ENCODE measurements around the gene EML5. TPM values are rescaled to one million over a fixed set of nuclear protein-coding genes. Genes with fewer than 3 reads are reported as not detected.

Gene EML5
- total RNA-seq, 1 experiment from 2014 or later: 1.8 TPM

- no peak overlapping the region for H3K4me3 ChIP-seq (replicated peaks in 1 of 2; ENCODE audit: low read depth in 1 of 2, low read length in 2 of 2)
- no peaks in the 10 kb centered on the region; a peak in 1 of 4 replicates for H3K36me3 ChIP-seq (ENCODE audit: control insufficient read depth in 1 of 2, insufficient read depth in 2 of 2, low read length in 2 of 2)
- no peaks in the 10 kb centered on the region for H4K20me1 ChIP-seq (ENCODE audit: insufficient read depth)
- H2AFZ ChIP-seq (ENCODE audit: low read depth, low read length, poor library complexity, severe bottlenecking): no peak overlapping the region
- intact Hi-C loops (cut with micrococcal nuclease): loop anchor here (1.0 to 5.0 kb wide), 3 partner anchors 201 to 1250 kb away; no protein-coding TSS in a partner anchor
- ATAC-seq (peak; percentile 97), DNase-seq (ENCODE audit: low read depth, low spot score) (peak; percentile 68)
- H3K79me2 ChIP-seq (ENCODE audit: insufficient read depth, low read length): no peaks in the 10 kb centered on the region
- no TSS peak for BruUV-seq (replicated peaks)
- H3K9me2 ChIP-seq (ENCODE audit: insufficient read depth): no peaks in the 10 kb centered on the region
- no peaks in the 10 kb centered on the region for H3K27me3 ChIP-seq (ENCODE audit: insufficient read depth, low read length)
- no peak overlapping the region for H3K9ac ChIP-seq (ENCODE audit: low read length)
- H3K27ac ChIP-seq (ENCODE audit: low read depth, low read length): no peak overlapping the region
- no peaks in the 10 kb centered on the region for H3K9me3 ChIP-seq (ENCODE audit: control insufficient read depth in 1 of 2, insufficient read depth in 1 of 2, low read depth in 1 of 2, low read length in 2 of 2)
- H3K4me2 ChIP-seq (ENCODE audit: low read length): no peak overlapping the region
- ChIA-PET RAD21 (ENCODE audit: low non-redundant PET in 1 of 2, low total read pairs in 2 of 2, uncharacterized antibody in 2 of 2, unreplicated experiment in 2 of 2) (interaction anchor here (1.0 to 1.2 kb wide), 2 partner anchors 124 to 200 kb away, joined by 3 to 4 read pairs; no protein-coding TSS in a partner anchor), POLR2A (no interaction called here), CTCF (interaction anchor here (0.9 to 1.8 kb wide), 12 partner anchors 10 to 345 kb away, joined by 3 to 18 read pairs (median 4); partner anchors contain the start of gene TTC8)
- TF ChIP-seq POLR2AphosphoS5 (IDR thresholded peaks at IDR 0.05; ENCODE audit: low read depth, low read length) (no peak), RAD21 (IDR thresholded peaks at IDR 0.05; ENCODE audit: low read depth) (peak; percentile 82), CTCF (IDR thresholded peaks at IDR 0.05 in 2 of 3, conservative IDR thresholded peaks at IDR 0.05 in 1 of 3; ENCODE audit: borderline replicate concordance in 1 of 3, insufficient read depth in 1 of 3, low read depth in 2 of 3, low read length in 2 of 3) (peak; percentile 63 to 92 (median 90); a peak in 5 of 6 replicates)
- H3K4me1 ChIP-seq (ENCODE audit: control insufficient read depth in 1 of 2, insufficient read depth in 2 of 2, low read length in 2 of 2): no peaks in the 10 kb centered on the region
These were observed 125.0 kb downstream of the EML5 start for GRCh38 chr14:88667555-88668273.

GRCh38 chr14:88660056-88660455, 132.7 kb downstream of the EML5 start:
- H4K20me1 ChIP-seq (ENCODE audit: insufficient read depth): no peaks in the 10 kb centered on the region
- ChIA-PET RAD21 (ENCODE audit: low non-redundant PET in 1 of 2, low total read pairs in 2 of 2, uncharacterized antibody in 2 of 2, unreplicated experiment in 2 of 2) (no interaction called here), CTCF (no interaction called here), POLR2A (no interaction called here)
- intact Hi-C loops (cut with micrococcal nuclease): no loop called here
- TF ChIP-seq ZBTB33 (IDR thresholded peaks at IDR 0.05; ENCODE audit: extremely low read depth, insufficient replicate concordance, low read length) (no peak), ATF3 (IDR thresholded peaks at IDR 0.05) (no peak), JUND (IDR thresholded peaks at IDR 0.05) (no peak), SP1 (IDR thresholded peaks at IDR 0.05; ENCODE audit: low read depth) (no peak), SRF (IDR thresholded peaks at IDR 0.05; ENCODE audit: low read depth) (no peak), ELF1 (IDR thresholded peaks at IDR 0.05; ENCODE audit: borderline replicate concordance, low read depth) (no peak), CBX3 (IDR thresholded peaks at IDR 0.05; ENCODE audit: low read depth) (no peak), RAD21 (IDR thresholded peaks at IDR 0.05; ENCODE audit: low read depth) (no peak)
- H3K9me2 ChIP-seq (ENCODE audit: insufficient read depth): no peaks in the 10 kb centered on the region
- H3K4me2 ChIP-seq (ENCODE audit: low read length): no peak overlapping the region
- H3K27me3 ChIP-seq (ENCODE audit: insufficient read depth, low read length): no peaks in the 10 kb centered on the region
- H2AFZ ChIP-seq (ENCODE audit: low read depth, low read length, poor library complexity, severe bottlenecking): no peak overlapping the region
- no peaks in the 10 kb centered on the region; a peak in 1 of 4 replicates for H3K36me3 ChIP-seq (ENCODE audit: control insufficient read depth in 1 of 2, insufficient read depth in 2 of 2, low read length in 2 of 2)
- no peak overlapping the region for H3K9ac ChIP-seq (ENCODE audit: low read length)
- ATAC-seq (no peak), DNase-seq (ENCODE audit: low read depth, low spot score) (no peak)
- no peaks in the 10 kb centered on the region for H3K79me2 ChIP-seq (ENCODE audit: insufficient read depth, low read length)
- no peaks in the 10 kb centered on the region for H3K4me1 ChIP-seq (ENCODE audit: control insufficient read depth in 1 of 2, insufficient read depth in 2 of 2, low read length in 2 of 2)
- BruUV-seq (replicated peaks): no TSS peak
- H3K4me3 ChIP-seq (replicated peaks in 1 of 2; ENCODE audit: low read depth in 1 of 2, low read length in 2 of 2): no peak overlapping the region
- H3K9me3 ChIP-seq (ENCODE audit: control insufficient read depth in 1 of 2, insufficient read depth in 1 of 2, low read depth in 1 of 2, low read length in 2 of 2): no peaks in the 10 kb centered on the region
- H3K27ac ChIP-seq (ENCODE audit: low read depth, low read length): no peak overlapping the region
